Measurements from ENCODE around the gene HDLBP. TPM values are rescaled to one million over a fixed set of nuclear protein-coding genes. Genes with fewer than 3 reads are reported as not detected.

Gene HDLBP
- polyA plus RNA-seq, 3 donors, result 50.4 to 73.1 (median 69.9) TPM

- Histone ChIP-seq H3K4me3 (replicated peaks in 1 of 3; ENCODE audit: low read depth in 2 of 3, low read length in 3 of 3) (peak overlapping the region; percentile 76 to 88 (median 77)), H3K4me2 (replicated peaks; ENCODE audit: extremely low read depth, low read length, poor library complexity, severe bottlenecking) (peak overlapping the region; percentile 93), H3K9me3 (replicated peaks in 1 of 2; ENCODE audit: control insufficient read depth in 1 of 2, insufficient read depth in 1 of 2, low read length in 2 of 2) (no peaks in the 10 kb centered on the region), H3K4me1 (ENCODE audit: control insufficient read depth in 1 of 2, insufficient read depth in 2 of 2, low read length in 2 of 2) (peaks cover 18 to 29% of the 10 kb centered on the region in 2 donors), H3K27me3 (ENCODE audit: control insufficient read depth in 2 of 2, insufficient read depth in 2 of 2, low read length in 2 of 2) (no peaks in the 10 kb centered on the region), H4K20me1 (ENCODE audit: insufficient read depth, low read length) (peaks cover 86% of the 10 kb centered on the region), H3K79me2 (ENCODE audit: insufficient read depth, low read length) (peaks cover 86% of the 10 kb centered on the region), H2AFZ (ENCODE audit: insufficient read depth, low read depth, low read length, poor library complexity, severe bottlenecking) (peak overlapping the region; percentile 64), H3K36me3 (replicated peaks in 1 of 2; ENCODE audit: control insufficient read depth in 1 of 2, insufficient read depth in 2 of 2, low read length in 2 of 2) (peaks cover 13 to 17% of the 10 kb centered on the region in 2 donors), H3K27ac (ENCODE audit: low read depth in 1 of 2, low read length in 2 of 2) (peak overlapping the region; percentile 9 to 78), H3K9ac (ENCODE audit: insufficient read depth, low read length, poor library complexity, severe bottlenecking) (peak overlapping the region; percentile 84)
- intact Hi-C loops (cut with micrococcal nuclease), result loop anchor here (5.0 to 10.0 kb wide), 2 partner anchors 40 to 82 kb away; partner anchors contain the start of gene FARP2 (in 1 of the 2)
- DNase-seq, result peak in 2 of 3 donors; percentile 9 to 24
- WGBS (ENCODE audit: insufficient coverage), result 0% methylated on average over 67 of the region's 102 CpGs
- H3K36me3 Mint-ChIP-seq, result peaks cover 19 to 22% of the 10 kb centered on the region in 2 donors
- no peak for TF ChIP-seq CTCF (IDR thresholded peaks at IDR 0.05)
- H3K4me3 Mint-ChIP-seq, result peak overlapping the region; percentile 73 to 84
- peak overlapping the region in 3 of 7 donors; percentile 18 to 26 (median 21) for H3K27ac Mint-ChIP-seq
- H3K4me1 Mint-ChIP-seq, result peaks cover 48% of the 10 kb centered on the region
- peaks cover 0 to 3% (median 0%) of the 10 kb centered on the region in 7 donors for H3K9me3 Mint-ChIP-seq
- peaks cover 1 to 3% (median 2%) of the 10 kb centered on the region in 3 donors for H3K27me3 Mint-ChIP-seq (ENCODE audit: low read depth in 3 of 3)
These were observed 42.9 kb downstream of the HDLBP start for GRCh38 chr2:241272303-241273209.

GRCh38 chr2:241271706-241272302 is 43.7 kb downstream of the HDLBP start:
- H4K20me1 ChIP-seq (ENCODE audit: insufficient read depth, low read length), result peaks cover 91% of the 10 kb centered on the region
- H3K27me3 ChIP-seq (ENCODE audit: control insufficient read depth in 2 of 2, insufficient read depth in 2 of 2, low read length in 2 of 2), result no peaks in the 10 kb centered on the region
- peaks cover 0 to 3% (median 0%) of the 10 kb centered on the region in 7 donors for H3K9me3 Mint-ChIP-seq
- H3K4me3 Mint-ChIP-seq, result peak overlapping the region; percentile 97 to 98
- H3K4me1 Mint-ChIP-seq, result peaks cover 48% of the 10 kb centered on the region
- peaks cover 81% of the 10 kb centered on the region for H3K79me2 ChIP-seq (ENCODE audit: insufficient read depth, low read length)
- peak overlapping the region; percentile 84 for H3K9ac ChIP-seq (ENCODE audit: insufficient read depth, low read length, poor library complexity, severe bottlenecking)
- peaks cover 1 to 3% (median 2%) of the 10 kb centered on the region in 3 donors for H3K27me3 Mint-ChIP-seq (ENCODE audit: low read depth in 3 of 3)
- H3K27ac Mint-ChIP-seq, result peak overlapping the region; percentile 88 to 96 (median 94)
- H3K27ac ChIP-seq (ENCODE audit: low read depth in 1 of 2, low read length in 2 of 2), result peak overlapping the region; percentile 29 to 78
- H3K4me2 ChIP-seq (replicated peaks; ENCODE audit: extremely low read depth, low read length, poor library complexity, severe bottlenecking), result peak overlapping the region; percentile 93
- peak overlapping the region; percentile 64 for H2AFZ ChIP-seq (ENCODE audit: insufficient read depth, low read depth, low read length, poor library complexity, severe bottlenecking)
- TF ChIP-seq CTCF (IDR thresholded peaks at IDR 0.05), result no peak
- peak overlapping the region; percentile 76 to 88 (median 77) for H3K4me3 ChIP-seq (replicated peaks in 1 of 3; ENCODE audit: low read depth in 2 of 3, low read length in 3 of 3)
- peaks cover 19 to 25% of the 10 kb centered on the region in 2 donors for H3K36me3 ChIP-seq (replicated peaks in 1 of 2; ENCODE audit: control insufficient read depth in 1 of 2, insufficient read depth in 2 of 2, low read length in 2 of 2)
- H3K36me3 Mint-ChIP-seq, result peaks cover 16 to 28% of the 10 kb centered on the region in 2 donors
- intact Hi-C loops (cut with micrococcal nuclease), result loop anchor here (5.0 to 10.0 kb wide), 2 partner anchors 40 to 83 kb away; partner anchors contain the start of gene FARP2 (in 1 of the 2)
- no peaks in the 10 kb centered on the region for H3K9me3 ChIP-seq (replicated peaks in 1 of 2; ENCODE audit: control insufficient read depth in 1 of 2, insufficient read depth in 1 of 2, low read length in 2 of 2)
- H3K4me1 ChIP-seq (ENCODE audit: control insufficient read depth in 1 of 2, insufficient read depth in 2 of 2, low read length in 2 of 2), result peaks cover 18 to 29% of the 10 kb centered on the region in 2 donors
- DNase-seq, result peak; percentile 48 to 56 (median 49)
- WGBS (ENCODE audit: insufficient coverage), result under 1% methylated on average over 31 of the region's 37 CpGs
